Ishikawa (cell line): ENCODE results near the gene PIGC.

Experiments used
- CEBPB ChIP-seq: IDR thresholded peaks from 2 replicates; pipeline ENCODE4 v1.6.1; 2012
- EP300 ChIP-seq: IDR thresholded peaks from 2 replicates; pipeline ENCODE4 v1.6.1; 2012; ENCODE audit warnings: borderline replicate concordance
- NFIC ChIP-seq: IDR thresholded peaks from 2 replicates; pipeline ENCODE4 v1.6.1; 2012
- RAD21 ChIP-seq: IDR thresholded peaks from 2 replicates; pipeline ENCODE4 v1.6.1; 2012; ENCODE audit warnings: low read depth
- TCF12 ChIP-seq: IDR thresholded peaks from 2 replicates; pipeline ENCODE4 v1.6.1; 2012; ENCODE audit warnings: low read depth
- TEAD4 ChIP-seq: IDR thresholded peaks from 2 replicates; pipeline ENCODE4 v1.6.1; 2012
- YY1 ChIP-seq: IDR thresholded peaks from 2 replicates; pipeline ENCODE4 v1.6.1; 2012; ENCODE audit warnings: low read depth
- ZBTB7A ChIP-seq: IDR thresholded peaks from 2 replicates; pipeline ENCODE4 v1.6.1; 2012; ENCODE audit warnings: low read depth
- TF ChIP-seq, protein P1 (sequence below): IDR thresholded peaks from 2 replicates; pipeline ENCODE4 v1.6.1; 2012; ENCODE audit warnings: low read depth, mild to moderate bottlenecking

DNA sequence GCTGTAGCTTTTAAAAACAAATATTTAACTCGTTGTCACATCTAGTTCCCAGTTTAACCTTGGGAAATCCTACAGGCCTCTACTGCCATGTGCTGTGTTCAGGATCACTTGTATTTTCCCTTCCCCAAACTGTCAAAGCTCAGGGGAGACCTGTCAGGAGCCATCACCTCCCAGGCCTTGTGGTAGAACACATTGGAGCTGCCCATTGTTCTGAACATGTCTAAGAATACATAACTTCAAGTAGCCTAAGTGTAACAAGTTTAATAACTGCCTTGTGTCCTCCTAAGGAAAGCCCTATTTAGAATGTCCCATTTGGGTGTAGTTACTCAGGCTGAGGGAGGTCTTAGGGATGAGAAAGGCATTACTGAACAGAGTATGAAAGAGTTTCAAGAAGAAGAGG lies 28.6 kb upstream of the PIGC start:
- TF ChIP-seq EP300 (no peak), NFIC (no peak), RAD21 (no peak), ZBTB7A (no peak), TCF12 (no peak), YY1 (no peak), CEBPB (no peak), TEAD4 (no peak)
- TF ChIP-seq, protein P1, sequence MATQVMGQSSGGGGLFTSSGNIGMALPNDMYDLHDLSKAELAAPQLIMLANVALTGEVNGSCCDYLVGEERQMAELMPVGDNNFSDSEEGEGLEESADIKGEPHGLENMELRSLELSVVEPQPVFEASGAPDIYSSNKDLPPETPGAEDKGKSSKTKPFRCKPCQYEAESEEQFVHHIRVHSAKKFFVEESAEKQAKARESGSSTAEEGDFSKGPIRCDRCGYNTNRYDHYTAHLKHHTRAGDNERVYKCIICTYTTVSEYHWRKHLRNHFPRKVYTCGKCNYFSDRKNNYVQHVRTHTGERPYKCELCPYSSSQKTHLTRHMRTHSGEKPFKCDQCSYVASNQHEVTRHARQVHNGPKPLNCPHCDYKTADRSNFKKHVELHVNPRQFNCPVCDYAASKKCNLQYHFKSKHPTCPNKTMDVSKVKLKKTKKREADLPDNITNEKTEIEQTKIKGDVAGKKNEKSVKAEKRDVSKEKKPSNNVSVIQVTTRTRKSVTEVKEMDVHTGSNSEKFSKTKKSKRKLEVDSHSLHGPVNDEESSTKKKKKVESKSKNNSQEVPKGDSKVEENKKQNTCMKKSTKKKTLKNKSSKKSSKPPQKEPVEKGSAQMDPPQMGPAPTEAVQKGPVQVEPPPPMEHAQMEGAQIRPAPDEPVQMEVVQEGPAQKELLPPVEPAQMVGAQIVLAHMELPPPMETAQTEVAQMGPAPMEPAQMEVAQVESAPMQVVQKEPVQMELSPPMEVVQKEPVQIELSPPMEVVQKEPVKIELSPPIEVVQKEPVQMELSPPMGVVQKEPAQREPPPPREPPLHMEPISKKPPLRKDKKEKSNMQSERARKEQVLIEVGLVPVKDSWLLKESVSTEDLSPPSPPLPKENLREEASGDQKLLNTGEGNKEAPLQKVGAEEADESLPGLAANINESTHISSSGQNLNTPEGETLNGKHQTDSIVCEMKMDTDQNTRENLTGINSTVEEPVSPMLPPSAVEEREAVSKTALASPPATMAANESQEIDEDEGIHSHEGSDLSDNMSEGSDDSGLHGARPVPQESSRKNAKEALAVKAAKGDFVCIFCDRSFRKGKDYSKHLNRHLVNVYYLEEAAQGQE, result no peak; the same call in 1 of the 2 replicates
